Measurements from ENCODE around the gene SCN1B.
"Not testable (repeated sequence)": the region's sequence is repeated elsewhere in the genome, so short reads cannot be mapped to it uniquely, and the experiment has no call there.

The SCN1B gene

GRCh38 chr19:35017507-35017906 lies 12.8 kb upstream of the SCN1B start:
- no peak for DNase-seq (ENCODE audit: low read depth)

- DNase-seq (ENCODE audit: low read depth): no peak
Measured at GRCh38 chr19:35018379-35018778, 11.9 kb upstream of the SCN1B start.

GRCh38 chr19:35019144-35019543 lies 11.1 kb upstream of the SCN1B start:
- DNase-seq (ENCODE audit: low read depth): no peak

GRCh38 chr19:35021016-35021415 lies 9.3 kb upstream of the SCN1B start:
- no peak for DNase-seq (ENCODE audit: low read depth)

- DNase-seq (ENCODE audit: low read depth): no peak
Measured at GRCh38 chr19:35021596-35021995, 8.7 kb upstream of the SCN1B start.

GRCh38 chr19:35022460-35022859 lies 7.8 kb upstream of the SCN1B start:
- DNase-seq (ENCODE audit: low read depth): no peak

- DNase-seq (ENCODE audit: low read depth): no peak
Measured at GRCh38 chr19:35023428-35023827, 6.8 kb upstream of the SCN1B start.

- no peak for DNase-seq (ENCODE audit: low read depth)
Measured at GRCh38 chr19:35024095-35024494, 6.2 kb upstream of the SCN1B start.

- no peak for DNase-seq (ENCODE audit: low read depth)
Measured at GRCh38 chr19:35025969-35026368, 4.3 kb upstream of the SCN1B start.

- DNase-seq (ENCODE audit: low read depth): no peak
Measured at GRCh38 chr19:35026418-35026817, 3.9 kb upstream of the SCN1B start.

GRCh38 chr19:35027009-35027408 lies 3.3 kb upstream of the SCN1B start:
- no peak for DNase-seq (ENCODE audit: low read depth)

- peak; percentile 16 for DNase-seq (ENCODE audit: low read depth)
Measured at GRCh38 chr19:35027851-35028599, 2.2 kb upstream of the SCN1B start.

- DNase-seq (ENCODE audit: low read depth): not testable (repeated sequence)
Measured at GRCh38 chr19:35028600-35028885, 1.7 kb upstream of the SCN1B start.

- DNase-seq (ENCODE audit: low read depth): not testable (repeated sequence)
Measured at GRCh38 chr19:35029275-35029736, 964 bp upstream of the SCN1B start.

- no peak for DNase-seq (ENCODE audit: low read depth)
Measured at GRCh38 chr19:35029737-35030256, 473 bp upstream of the SCN1B start.

- peak; percentile 51 for DNase-seq (ENCODE audit: low read depth)
Measured at GRCh38 chr19:35031072-35031881, 1.0 kb downstream of the SCN1B start.

- no peak for DNase-seq (ENCODE audit: low read depth)
Measured at GRCh38 chr19:35032356-35032865, 2.1 kb downstream of the SCN1B start.

GRCh38 chr19:35033067-35034004 lies 3.1 kb downstream of the SCN1B start:
- no peak for DNase-seq (ENCODE audit: low read depth)

GRCh38 chr19:35034005-35034502 lies 3.8 kb downstream of the SCN1B start:
- DNase-seq (ENCODE audit: low read depth): no peak

- DNase-seq (ENCODE audit: low read depth): no peak
Measured at GRCh38 chr19:35034588-35035382, 4.5 kb downstream of the SCN1B start.

Measured in ELR (cell line).